Gastrocnemius medialis (tissue), 4 donors: ENCODE results near the gene CORO2A.
"Not testable (repeated sequence)": the region's sequence is repeated elsewhere in the genome, so short reads cannot be mapped to it uniquely, and the experiment has no call there.

Experiments used
- CTCF ChIP-seq, 5 experiments: fragments of 450-650 bp in 3 of 5; fragments of 200-600 bp in 2 of 5; sonication (generic) in 2 of 5; IDR thresholded peaks in 4 of 5; conservative IDR thresholded peaks in 1 of 5; 1 replicate in 4 of 5; 2 replicates in 1 of 5; pipeline ENCODE4 v1.5.1; 2016 to 2019; ENCODE audit warnings: antibody characterized with exemption in 5 of 5, mild to moderate bottlenecking in 3 of 5, moderate library complexity in 3 of 5
- POLR2A ChIP-seq, 2 donors: fragments of 450-650 bp; IDR thresholded peaks; one replicate each; pipeline ENCODE4 v1.6.1; 2017; ENCODE audit warnings: antibody characterized with exemption in 2 of 2, mild to moderate bottlenecking in 2 of 2, moderate library complexity in 2 of 2

- not testable (repeated sequence) for TF ChIP-seq CTCF (IDR thresholded peaks at IDR 0.05 in 4 of 5, conservative IDR thresholded peaks at IDR 0.05 in 1 of 5); POLR2A (IDR thresholded peaks at IDR 0.05)
Observed at GRCh38 chr9:98090674-98091073, 101.8 kb downstream of the CORO2A start.
